ENCODE data around the gene DDX25. TPM values are rescaled to one million over a fixed set of nuclear protein-coding genes. Genes with fewer than 3 reads are reported as not detected.

Gene DDX25
- total and polyA plus RNA-seq, 2 of the 8 experiments (the other 6 are each of a cell fraction or from before 2014, with no cell fraction given): 17.6 to 17.9 TPM

DNA sequence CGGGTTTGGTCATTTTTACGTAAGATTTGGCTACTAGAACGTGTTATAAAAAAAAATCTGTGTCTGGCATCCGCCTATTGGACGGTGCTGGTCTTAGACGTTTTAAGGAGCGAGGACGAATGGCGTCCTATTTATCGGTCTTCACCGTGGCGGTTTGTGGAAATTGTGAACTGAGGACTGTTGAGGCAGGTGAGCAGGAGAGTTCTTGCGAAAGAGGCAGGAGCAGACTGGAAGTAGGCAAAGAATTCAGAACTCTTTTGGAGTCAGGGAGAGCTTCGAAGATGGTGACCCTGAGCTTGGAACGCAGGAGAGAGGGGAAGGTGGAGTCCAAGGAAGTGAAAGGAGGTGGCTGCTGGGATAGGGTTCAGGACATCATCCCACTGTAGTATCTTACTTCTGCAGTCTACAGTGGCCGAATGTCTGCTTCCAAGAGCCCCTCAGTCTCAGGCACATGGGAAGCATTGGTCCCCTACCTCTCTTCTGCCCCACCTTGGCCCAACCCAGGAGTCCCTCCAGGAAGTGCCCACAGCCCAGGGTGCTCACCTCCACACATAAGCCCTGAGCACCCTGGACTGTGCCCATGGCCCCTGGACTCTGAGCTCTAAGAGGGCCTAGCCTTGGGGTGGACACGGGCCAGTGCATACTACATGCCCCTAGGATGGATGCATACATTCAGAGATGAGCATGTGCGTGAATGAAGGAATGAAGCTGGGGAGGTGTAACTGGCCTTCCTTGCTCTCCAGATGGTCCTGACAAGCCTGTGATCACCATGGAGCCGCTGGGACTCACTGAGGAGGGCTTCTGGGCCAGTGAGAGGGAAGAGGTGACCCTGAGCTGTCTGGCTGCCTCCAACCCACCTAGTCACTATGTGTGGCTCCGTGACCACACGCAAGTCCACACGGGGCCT lies 45.2 kb downstream of the DDX25 start:
- Histone ChIP-seq H3K27ac (ENCODE audit: low read depth, low read length) (no peak overlapping the region), H3K36me3 (ENCODE audit: control insufficient read depth in 2 of 4, insufficient read depth in 4 of 4, low read length in 3 of 4) (no peaks in the 10 kb centered on the region), H3K14ac (ENCODE audit: insufficient read length) (no peak overlapping the region), H4K5ac (ENCODE audit: insufficient read length, low read depth, low read length) (no peak overlapping the region), H2BK20ac (ENCODE audit: low read length) (no peak overlapping the region), H4K20me1 (replicated peaks in 1 of 2; ENCODE audit: control insufficient read depth in 1 of 2, insufficient read depth in 2 of 2, low read length in 2 of 2) (no peaks in the 10 kb centered on the region), H3K4me1 (replicated peaks in 1 of 4; ENCODE audit: control insufficient read depth in 3 of 4, insufficient read depth in 4 of 4, low read length in 3 of 4) (peaks cover 0 to 2% (median 0%) of the 10 kb centered on the region in 4 experiments; a peak in 3 of 7 replicates), H3K56ac (replicated peaks; ENCODE audit: insufficient read length, low read depth, low read length) (no peak overlapping the region), H4K8ac (ENCODE audit: extremely low read depth, insufficient read depth, low read length) (no peak overlapping the region), H2AK5ac (ENCODE audit: low read depth, low read length) (no peak overlapping the region), H3K4ac (replicated peaks; ENCODE audit: insufficient read length, low read depth, low read length) (no peak overlapping the region), H3K9me3 (ENCODE audit: insufficient read depth in 2 of 2, low read depth in 1 of 2, low read length in 1 of 2) (no peaks in the 10 kb centered on the region), H3K79me2 (ENCODE audit: control insufficient read depth in 1 of 2, insufficient read depth in 2 of 2, low read length in 2 of 2) (no peaks in the 10 kb centered on the region), H3K79me1 (ENCODE audit: low read depth, low read length) (no peaks in the 10 kb centered on the region), H3K23ac (ENCODE audit: insufficient read length) (no peak overlapping the region), H2AFZ (ENCODE audit: low read length) (no peak overlapping the region), H2BK120ac (replicated peaks; ENCODE audit: low read depth, low read length) (no peak overlapping the region), H3K9ac (replicated peaks in 1 of 4; ENCODE audit: extremely low read depth in 1 of 4, low read depth in 3 of 4, low read length in 3 of 4) (no peak overlapping the region), H3K27me3 (replicated peaks in 1 of 4; ENCODE audit: control insufficient read depth in 3 of 4, extremely low read depth in 1 of 4, insufficient read depth in 3 of 4, low read length in 3 of 4) (no peaks in the 10 kb centered on the region), H2BK5ac (ENCODE audit: low read depth, low read length) (no peak overlapping the region), H3K4me2 (ENCODE audit: insufficient read depth in 1 of 2, low read depth in 2 of 2, low read length in 2 of 2) (no peak overlapping the region), H4K91ac (replicated peaks; ENCODE audit: insufficient read length, low read length) (no peak overlapping the region), H3K4me3 (ENCODE audit: extremely low read depth in 1 of 4, insufficient read depth in 2 of 4, low read depth in 3 of 4, low read length in 4 of 4) (no peak overlapping the region), H3K23me2 (ENCODE audit: low read depth, low read length) (no peaks in the 10 kb centered on the region), H2BK12ac (ENCODE audit: low read depth, low read length) (no peak overlapping the region), H3K18ac (ENCODE audit: extremely low read depth, low read length) (no peak overlapping the region), H2BK15ac (ENCODE audit: low read length) (no peak overlapping the region)
- WGBS, 2 experiments (ENCODE audit: extremely low coverage in 1 of 2, insufficient coverage in 1 of 2, insufficient read length in 1 of 2, insufficient replicate concordance in 2 of 2, low coverage in 1 of 2, low lambda C conversion rate in 2 of 2, missing lambda C conversion rate in 1 of 2): 92% methylated on average over 22 of the region's 22 CpGs; no CpG with 5 or more reads in 1 of the 2 experiments
- no peak for FAIRE-seq
- no peak for TF ChIP-seq SP4 (IDR thresholded peaks at IDR 0.05; ENCODE audit: low read length)
- no peak for TF ChIP-seq CREB1 (IDR thresholded peaks at IDR 0.05)
- TF ChIP-seq SP2 (IDR thresholded peaks at IDR 0.05; ENCODE audit: low read length): no peak
- TF ChIP-seq SRF (IDR thresholded peaks at IDR 0.05; ENCODE audit: low read depth, low read length): no peak
- no peak for TF ChIP-seq TEAD4 (IDR thresholded peaks at IDR 0.05; ENCODE audit: low read depth, low read length)
- ChIA-PET CTCF (ENCODE audit: partially characterized antibody) (interaction anchor here (0.8 to 2.9 kb wide), 5 partner anchors 8 to 244 kb away, joined by 3 to 17 read pairs (median 4); no protein-coding TSS in a partner anchor), POLR2A (ENCODE audit: partially characterized antibody) (interaction anchor here (1.8 kb wide), 1 partner anchor 11 kb away, joined by 5 read pairs; no protein-coding TSS in a partner anchor)
- DNase-seq (ENCODE audit: low read depth in 1 of 2, low spot score in 2 of 2): peak in 1 of 2 experiments; percentile 37
